Liver (tissue), 3 donors: ENCODE results near the gene SLBP.

Experiments
- HNF4G ChIP-seq: IDR thresholded peaks from 2 replicates; pipeline ENCODE4 v1.6.1; 2016; ENCODE audit warnings: antibody characterized with exemption
- TF ChIP-seq, protein P1 (sequence below): fragments of 150-350 bp; IDR thresholded peaks from 2 replicates; pipeline ENCODE4 v1.5.1; 2017; ENCODE audit warnings: improper control_type of control experiment, low read depth, low read length; ENCODE audit not compliant: missing input control
- TF ChIP-seq, protein P2 (sequence below): IDR thresholded peaks from 2 replicates; pipeline ENCODE4 v1.6.1; 2016; ENCODE audit warnings: antibody characterized with exemption
- TF ChIP-seq, protein P3 (sequence below): IDR thresholded peaks from 2 replicates; pipeline ENCODE4 v1.6.1; 2016; ENCODE audit warnings: antibody characterized with exemption, mild to moderate bottlenecking
- donor health status: healthy.
- donor health status: healthy.

DNA sequence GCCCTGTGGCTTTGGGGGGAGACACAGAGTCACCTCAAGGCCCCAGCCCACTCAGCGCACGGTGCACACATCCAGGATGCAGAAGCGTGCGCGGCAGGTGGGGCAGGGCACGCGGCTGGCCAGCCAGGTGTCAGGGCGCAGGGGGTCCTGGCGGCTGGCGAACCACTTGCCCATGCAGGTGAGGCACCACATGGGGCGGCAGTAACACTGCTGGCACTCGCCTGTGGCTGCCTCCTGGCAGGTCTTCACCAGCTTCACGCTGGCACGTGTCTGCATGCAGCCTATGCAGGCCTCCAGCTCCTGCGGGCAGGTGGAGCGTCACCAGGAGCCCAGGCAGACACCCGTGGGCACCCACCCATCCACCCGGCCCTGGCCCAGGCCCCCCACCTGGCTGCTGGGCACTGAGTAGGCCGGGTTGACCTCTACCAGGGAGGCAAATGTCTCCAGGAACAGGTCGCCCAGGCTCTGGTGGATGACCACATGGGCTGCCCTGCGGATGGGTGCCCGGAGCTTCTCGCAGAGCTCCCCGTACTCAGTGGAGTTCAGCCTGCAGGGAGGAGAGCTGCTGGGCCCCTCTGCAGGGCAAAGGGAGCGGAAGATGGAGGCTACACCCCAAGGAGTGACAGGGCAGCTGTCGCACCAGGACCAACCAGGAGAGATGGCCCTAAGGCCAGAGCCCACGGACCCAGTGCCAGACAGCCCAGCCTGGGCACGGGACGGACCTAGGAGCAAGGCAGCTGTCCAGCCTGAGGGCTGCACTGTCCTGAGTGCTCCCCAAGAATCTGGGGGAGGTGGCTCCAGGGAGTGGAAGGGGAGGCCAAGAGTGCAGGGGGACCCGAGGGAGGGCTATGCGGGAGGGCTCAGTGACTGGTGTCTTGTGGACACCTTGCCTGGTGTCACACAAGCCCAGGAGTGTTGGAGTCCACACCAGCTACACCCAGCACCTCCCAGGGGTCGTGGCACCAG is 5.3 kb upstream of the SLBP start:
- TF ChIP-seq, protein P1, sequence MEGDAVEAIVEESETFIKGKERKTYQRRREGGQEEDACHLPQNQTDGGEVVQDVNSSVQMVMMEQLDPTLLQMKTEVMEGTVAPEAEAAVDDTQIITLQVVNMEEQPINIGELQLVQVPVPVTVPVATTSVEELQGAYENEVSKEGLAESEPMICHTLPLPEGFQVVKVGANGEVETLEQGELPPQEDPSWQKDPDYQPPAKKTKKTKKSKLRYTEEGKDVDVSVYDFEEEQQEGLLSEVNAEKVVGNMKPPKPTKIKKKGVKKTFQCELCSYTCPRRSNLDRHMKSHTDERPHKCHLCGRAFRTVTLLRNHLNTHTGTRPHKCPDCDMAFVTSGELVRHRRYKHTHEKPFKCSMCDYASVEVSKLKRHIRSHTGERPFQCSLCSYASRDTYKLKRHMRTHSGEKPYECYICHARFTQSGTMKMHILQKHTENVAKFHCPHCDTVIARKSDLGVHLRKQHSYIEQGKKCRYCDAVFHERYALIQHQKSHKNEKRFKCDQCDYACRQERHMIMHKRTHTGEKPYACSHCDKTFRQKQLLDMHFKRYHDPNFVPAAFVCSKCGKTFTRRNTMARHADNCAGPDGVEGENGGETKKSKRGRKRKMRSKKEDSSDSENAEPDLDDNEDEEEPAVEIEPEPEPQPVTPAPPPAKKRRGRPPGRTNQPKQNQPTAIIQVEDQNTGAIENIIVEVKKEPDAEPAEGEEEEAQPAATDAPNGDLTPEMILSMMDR, result no peak
- TF ChIP-seq HNF4G, result no peak
- TF ChIP-seq, protein P2, sequence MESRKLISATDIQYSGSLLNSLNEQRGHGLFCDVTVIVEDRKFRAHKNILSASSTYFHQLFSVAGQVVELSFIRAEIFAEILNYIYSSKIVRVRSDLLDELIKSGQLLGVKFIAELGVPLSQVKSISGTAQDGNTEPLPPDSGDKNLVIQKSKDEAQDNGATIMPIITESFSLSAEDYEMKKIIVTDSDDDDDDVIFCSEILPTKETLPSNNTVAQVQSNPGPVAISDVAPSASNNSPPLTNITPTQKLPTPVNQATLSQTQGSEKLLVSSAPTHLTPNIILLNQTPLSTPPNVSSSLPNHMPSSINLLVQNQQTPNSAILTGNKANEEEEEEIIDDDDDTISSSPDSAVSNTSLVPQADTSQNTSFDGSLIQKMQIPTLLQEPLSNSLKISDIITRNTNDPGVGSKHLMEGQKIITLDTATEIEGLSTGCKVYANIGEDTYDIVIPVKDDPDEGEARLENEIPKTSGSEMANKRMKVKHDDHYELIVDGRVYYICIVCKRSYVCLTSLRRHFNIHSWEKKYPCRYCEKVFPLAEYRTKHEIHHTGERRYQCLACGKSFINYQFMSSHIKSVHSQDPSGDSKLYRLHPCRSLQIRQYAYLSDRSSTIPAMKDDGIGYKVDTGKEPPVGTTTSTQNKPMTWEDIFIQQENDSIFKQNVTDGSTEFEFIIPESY, result no peak
- TF ChIP-seq, protein P3, sequence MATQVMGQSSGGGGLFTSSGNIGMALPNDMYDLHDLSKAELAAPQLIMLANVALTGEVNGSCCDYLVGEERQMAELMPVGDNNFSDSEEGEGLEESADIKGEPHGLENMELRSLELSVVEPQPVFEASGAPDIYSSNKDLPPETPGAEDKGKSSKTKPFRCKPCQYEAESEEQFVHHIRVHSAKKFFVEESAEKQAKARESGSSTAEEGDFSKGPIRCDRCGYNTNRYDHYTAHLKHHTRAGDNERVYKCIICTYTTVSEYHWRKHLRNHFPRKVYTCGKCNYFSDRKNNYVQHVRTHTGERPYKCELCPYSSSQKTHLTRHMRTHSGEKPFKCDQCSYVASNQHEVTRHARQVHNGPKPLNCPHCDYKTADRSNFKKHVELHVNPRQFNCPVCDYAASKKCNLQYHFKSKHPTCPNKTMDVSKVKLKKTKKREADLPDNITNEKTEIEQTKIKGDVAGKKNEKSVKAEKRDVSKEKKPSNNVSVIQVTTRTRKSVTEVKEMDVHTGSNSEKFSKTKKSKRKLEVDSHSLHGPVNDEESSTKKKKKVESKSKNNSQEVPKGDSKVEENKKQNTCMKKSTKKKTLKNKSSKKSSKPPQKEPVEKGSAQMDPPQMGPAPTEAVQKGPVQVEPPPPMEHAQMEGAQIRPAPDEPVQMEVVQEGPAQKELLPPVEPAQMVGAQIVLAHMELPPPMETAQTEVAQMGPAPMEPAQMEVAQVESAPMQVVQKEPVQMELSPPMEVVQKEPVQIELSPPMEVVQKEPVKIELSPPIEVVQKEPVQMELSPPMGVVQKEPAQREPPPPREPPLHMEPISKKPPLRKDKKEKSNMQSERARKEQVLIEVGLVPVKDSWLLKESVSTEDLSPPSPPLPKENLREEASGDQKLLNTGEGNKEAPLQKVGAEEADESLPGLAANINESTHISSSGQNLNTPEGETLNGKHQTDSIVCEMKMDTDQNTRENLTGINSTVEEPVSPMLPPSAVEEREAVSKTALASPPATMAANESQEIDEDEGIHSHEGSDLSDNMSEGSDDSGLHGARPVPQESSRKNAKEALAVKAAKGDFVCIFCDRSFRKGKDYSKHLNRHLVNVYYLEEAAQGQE, result no peak
